Measurements from ENCODE around the gene PERM1. TPM values are rescaled to one million over a fixed set of nuclear protein-coding genes. Genes with fewer than 3 reads are reported as not detected.

Gene PERM1
- total and polyA plus RNA-seq, 9 of the 15 experiments (the other 6 are each of a cell fraction or from before 2014, with no cell fraction given), result not detected

DNA sequence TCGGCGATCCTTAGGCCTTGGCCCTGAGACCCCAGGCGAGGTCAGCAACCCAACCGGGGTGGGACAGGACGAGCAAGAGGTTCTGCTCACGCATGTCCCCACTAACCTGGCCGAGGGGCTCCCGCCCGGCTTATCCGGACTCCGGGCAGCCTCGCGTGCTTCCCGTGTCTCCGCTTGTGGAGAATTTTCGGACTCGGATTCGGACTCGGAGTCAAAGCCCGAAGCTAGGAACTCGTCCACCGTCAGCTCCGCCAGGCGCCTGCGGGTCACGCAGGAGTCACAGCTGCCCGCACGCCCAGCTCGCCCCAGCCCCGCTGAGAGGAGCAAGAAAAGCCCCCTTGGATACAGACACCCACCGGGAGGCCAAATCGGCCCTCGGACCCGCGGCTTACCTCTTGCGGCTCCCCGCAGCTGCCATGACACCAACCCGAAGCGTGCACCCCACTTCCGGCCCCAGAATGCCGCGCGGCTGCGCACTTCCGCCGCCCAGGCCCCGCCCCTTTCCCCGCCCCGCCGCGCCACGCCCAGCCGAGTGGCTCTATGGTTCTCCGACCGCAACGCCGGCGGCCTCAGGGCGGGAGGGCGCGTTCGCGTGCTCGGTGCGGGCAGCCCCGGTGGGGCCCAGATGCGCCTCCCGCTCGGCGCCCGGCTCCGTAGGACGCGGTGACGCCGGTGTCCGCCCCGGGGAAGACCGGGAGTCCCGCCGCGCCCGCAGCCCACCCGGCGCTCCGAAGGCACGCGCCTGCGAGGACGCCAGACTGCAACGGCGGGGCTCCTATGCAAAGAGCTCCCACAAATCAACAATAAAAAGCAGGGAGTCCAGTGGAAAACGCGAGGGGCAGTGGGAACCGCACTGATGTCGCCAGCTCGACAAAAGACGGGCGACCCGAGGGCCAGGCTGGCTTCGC lies 22.8 kb downstream of the PERM1 start, which contains the start of gene NOC2L (continued):
- TF ChIP-seq, protein P1, sequence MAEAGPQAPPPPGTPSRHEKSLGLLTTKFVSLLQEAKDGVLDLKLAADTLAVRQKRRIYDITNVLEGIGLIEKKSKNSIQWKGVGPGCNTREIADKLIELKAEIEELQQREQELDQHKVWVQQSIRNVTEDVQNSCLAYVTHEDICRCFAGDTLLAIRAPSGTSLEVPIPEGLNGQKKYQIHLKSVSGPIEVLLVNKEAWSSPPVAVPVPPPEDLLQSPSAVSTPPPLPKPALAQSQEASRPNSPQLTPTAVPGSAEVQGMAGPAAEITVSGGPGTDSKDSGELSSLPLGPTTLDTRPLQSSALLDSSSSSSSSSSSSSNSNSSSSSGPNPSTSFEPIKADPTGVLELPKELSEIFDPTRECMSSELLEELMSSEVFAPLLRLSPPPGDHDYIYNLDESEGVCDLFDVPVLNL (CRISPR knock-in tag; IDR thresholded peaks at IDR 0.05; ENCODE audit: low read depth), result no peak; the same call in 1 of the 2 replicates
- TF ChIP-seq, protein P2, sequence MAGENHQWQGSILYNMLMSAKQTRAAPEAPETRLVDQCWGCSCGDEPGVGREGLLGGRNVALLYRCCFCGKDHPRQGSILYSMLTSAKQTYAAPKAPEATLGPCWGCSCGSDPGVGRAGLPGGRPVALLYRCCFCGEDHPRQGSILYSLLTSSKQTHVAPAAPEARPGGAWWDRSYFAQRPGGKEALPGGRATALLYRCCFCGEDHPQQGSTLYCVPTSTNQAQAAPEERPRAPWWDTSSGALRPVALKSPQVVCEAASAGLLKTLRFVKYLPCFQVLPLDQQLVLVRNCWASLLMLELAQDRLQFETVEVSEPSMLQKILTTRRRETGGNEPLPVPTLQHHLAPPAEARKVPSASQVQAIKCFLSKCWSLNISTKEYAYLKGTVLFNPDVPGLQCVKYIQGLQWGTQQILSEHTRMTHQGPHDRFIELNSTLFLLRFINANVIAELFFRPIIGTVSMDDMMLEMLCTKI (IDR thresholded peaks at IDR 0.05; ENCODE audit: partially characterized antibody), result no peak
- TF ChIP-seq, protein P3, sequence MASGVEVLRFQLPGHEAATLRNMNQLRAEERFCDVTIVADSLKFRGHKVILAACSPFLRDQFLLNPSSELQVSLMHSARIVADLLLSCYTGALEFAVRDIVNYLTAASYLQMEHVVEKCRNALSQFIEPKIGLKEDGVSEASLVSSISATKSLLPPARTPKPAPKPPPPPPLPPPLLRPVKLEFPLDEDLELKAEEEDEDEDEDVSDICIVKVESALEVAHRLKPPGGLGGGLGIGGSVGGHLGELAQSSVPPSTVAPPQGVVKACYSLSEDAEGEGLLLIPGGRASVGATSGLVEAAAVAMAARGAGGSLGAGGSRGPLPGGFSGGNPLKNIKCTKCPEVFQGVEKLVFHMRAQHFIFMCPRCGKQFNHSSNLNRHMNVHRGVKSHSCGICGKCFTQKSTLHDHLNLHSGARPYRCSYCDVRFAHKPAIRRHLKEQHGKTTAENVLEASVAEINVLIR (CRISPR knock-in tag; IDR thresholded peaks at IDR 0.05), result no peak
- no peak for TF ChIP-seq TAL1 (IDR thresholded peaks at IDR 0.05)
- TF ChIP-seq, protein P4, sequence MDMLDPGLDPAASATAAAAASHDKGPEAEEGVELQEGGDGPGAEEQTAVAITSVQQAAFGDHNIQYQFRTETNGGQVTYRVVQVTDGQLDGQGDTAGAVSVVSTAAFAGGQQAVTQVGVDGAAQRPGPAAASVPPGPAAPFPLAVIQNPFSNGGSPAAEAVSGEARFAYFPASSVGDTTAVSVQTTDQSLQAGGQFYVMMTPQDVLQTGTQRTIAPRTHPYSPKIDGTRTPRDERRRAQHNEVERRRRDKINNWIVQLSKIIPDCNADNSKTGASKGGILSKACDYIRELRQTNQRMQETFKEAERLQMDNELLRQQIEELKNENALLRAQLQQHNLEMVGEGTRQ (CRISPR knock-in tag; IDR thresholded peaks at IDR 0.05), result no peak
- TF ChIP-seq, protein P5, sequence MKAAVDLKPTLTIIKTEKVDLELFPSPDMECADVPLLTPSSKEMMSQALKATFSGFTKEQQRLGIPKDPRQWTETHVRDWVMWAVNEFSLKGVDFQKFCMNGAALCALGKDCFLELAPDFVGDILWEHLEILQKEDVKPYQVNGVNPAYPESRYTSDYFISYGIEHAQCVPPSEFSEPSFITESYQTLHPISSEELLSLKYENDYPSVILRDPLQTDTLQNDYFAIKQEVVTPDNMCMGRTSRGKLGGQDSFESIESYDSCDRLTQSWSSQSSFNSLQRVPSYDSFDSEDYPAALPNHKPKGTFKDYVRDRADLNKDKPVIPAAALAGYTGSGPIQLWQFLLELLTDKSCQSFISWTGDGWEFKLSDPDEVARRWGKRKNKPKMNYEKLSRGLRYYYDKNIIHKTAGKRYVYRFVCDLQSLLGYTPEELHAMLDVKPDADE (conservative IDR thresholded peaks at IDR 0.05; ENCODE audit: control insufficient read depth, low read depth, low read length), result 0 out of 2 replicates have a peak, but pooled peaks have one; percentile 79
- TF ChIP-seq CCNT2 (IDR thresholded peaks at IDR 0.05; ENCODE audit: borderline replicate concordance, extremely low read depth, insufficient read length, low read depth, low read length), result peak; percentile 61
- TF ChIP-seq, protein P6, sequence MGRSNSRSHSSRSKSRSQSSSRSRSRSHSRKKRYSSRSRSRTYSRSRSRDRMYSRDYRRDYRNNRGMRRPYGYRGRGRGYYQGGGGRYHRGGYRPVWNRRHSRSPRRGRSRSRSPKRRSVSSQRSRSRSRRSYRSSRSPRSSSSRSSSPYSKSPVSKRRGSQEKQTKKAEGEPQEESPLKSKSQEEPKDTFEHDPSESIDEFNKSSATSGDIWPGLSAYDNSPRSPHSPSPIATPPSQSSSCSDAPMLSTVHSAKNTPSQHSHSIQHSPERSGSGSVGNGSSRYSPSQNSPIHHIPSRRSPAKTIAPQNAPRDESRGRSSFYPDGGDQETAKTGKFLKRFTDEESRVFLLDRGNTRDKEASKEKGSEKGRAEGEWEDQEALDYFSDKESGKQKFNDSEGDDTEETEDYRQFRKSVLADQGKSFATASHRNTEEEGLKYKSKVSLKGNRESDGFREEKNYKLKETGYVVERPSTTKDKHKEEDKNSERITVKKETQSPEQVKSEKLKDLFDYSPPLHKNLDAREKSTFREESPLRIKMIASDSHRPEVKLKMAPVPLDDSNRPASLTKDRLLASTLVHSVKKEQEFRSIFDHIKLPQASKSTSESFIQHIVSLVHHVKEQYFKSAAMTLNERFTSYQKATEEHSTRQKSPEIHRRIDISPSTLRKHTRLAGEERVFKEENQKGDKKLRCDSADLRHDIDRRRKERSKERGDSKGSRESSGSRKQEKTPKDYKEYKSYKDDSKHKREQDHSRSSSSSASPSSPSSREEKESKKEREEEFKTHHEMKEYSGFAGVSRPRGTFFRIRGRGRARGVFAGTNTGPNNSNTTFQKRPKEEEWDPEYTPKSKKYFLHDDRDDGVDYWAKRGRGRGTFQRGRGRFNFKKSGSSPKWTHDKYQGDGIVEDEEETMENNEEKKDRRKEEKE (IDR thresholded peaks at IDR 0.05; ENCODE audit: borderline replicate concordance in 1 of 2, control insufficient read depth in 1 of 2, low read depth in 2 of 2, low read length in 1 of 2), result no peak
- no peak for TF ChIP-seq SNRNP70 (optimal IDR thresholded peaks at IDR 0.05; ENCODE audit: low read depth, low read length)
- no peak for TF ChIP-seq NCOA2 (IDR thresholded peaks at IDR 0.05; ENCODE audit: partially characterized antibody in 2 of 2)
- TF ChIP-seq, protein P7, sequence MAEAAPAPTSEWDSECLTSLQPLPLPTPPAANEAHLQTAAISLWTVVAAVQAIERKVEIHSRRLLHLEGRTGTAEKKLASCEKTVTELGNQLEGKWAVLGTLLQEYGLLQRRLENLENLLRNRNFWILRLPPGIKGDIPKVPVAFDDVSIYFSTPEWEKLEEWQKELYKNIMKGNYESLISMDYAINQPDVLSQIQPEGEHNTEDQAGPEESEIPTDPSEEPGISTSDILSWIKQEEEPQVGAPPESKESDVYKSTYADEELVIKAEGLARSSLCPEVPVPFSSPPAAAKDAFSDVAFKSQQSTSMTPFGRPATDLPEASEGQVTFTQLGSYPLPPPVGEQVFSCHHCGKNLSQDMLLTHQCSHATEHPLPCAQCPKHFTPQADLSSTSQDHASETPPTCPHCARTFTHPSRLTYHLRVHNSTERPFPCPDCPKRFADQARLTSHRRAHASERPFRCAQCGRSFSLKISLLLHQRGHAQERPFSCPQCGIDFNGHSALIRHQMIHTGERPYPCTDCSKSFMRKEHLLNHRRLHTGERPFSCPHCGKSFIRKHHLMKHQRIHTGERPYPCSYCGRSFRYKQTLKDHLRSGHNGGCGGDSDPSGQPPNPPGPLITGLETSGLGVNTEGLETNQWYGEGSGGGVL (CRISPR knock-in tag; IDR thresholded peaks at IDR 0.05), result no peak
- TF ChIP-seq SMAD3 (CRISPR knock-in tag; conservative IDR thresholded peaks at IDR 0.05), result no peak
- peak; percentile 15 for TF ChIP-seq HNRNPK (IDR thresholded peaks at IDR 0.05; ENCODE audit: low read depth, low read length, poor library complexity, severe bottlenecking)

Measured in K562 (cell line).